ENCODE measurements around the gene MASP1. TPM values are rescaled to one million over a fixed set of nuclear protein-coding genes. Genes with fewer than 3 reads are reported as not detected.

The MASP1 gene
- total and polyA plus RNA-seq, 2 donors (not counting 1 experiment from before 2014, with no cell fraction given), result not detected

DNA sequence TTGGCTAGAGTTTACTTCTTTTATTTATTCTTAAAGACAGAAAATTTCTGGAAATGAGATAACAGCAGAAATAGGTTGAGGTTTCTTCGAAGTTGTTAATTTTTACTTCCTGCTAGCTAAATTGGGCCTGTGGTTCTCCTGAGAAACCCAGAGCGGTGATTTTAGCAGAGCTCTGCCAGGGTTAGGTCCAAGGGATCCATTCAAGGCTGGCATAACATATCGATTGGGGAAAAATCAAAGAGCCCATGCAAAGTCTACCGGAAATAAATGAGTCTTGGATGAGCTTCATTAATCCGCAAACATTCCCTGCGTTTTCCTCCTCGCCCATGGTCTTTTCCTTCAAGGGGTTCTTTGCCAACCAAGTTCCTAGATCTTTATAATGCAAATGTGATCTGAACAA lies 30.8 kb upstream of the MASP1 start:
- Histone ChIP-seq H3K79me2 (ENCODE audit: control insufficient read depth, insufficient read depth, low read length) (no peaks in the 10 kb centered on the region), H3K4me3 (ENCODE audit: control extremely low read depth in 1 of 5, extremely low read depth in 1 of 5, insufficient read depth in 1 of 5, low read depth in 2 of 5, low read length in 4 of 5) (no peak overlapping the region), H3K36me3 (replicated peaks in 1 of 2; ENCODE audit: control extremely low read depth in 1 of 2, control insufficient read depth in 1 of 2, extremely low read depth in 1 of 2, insufficient read depth in 2 of 2, low read length in 1 of 2) (no peaks in the 10 kb centered on the region), H3K4me2 (replicated peaks; ENCODE audit: low read depth, low read length, poor library complexity, severe bottlenecking) (no peak overlapping the region), H2AFZ (ENCODE audit: insufficient read depth, low read depth, low read length, poor library complexity, severe bottlenecking) (no peak overlapping the region), H4K20me1 (ENCODE audit: control insufficient read depth, insufficient read depth, low read length, poor library complexity, severe bottlenecking) (no peaks in the 10 kb centered on the region), H3K27me3 (replicated peaks in 1 of 4; ENCODE audit: control extremely low read depth in 1 of 4, control insufficient read depth in 3 of 4, insufficient read depth in 4 of 4, low read length in 3 of 4) (peaks cover 0 to 44% (median 19%) of the 10 kb centered on the region in 4 experiments), H3K4me1 (ENCODE audit: control insufficient read depth in 2 of 2, insufficient read depth in 2 of 2, low read length in 2 of 2) (peaks cover 6% of the 10 kb centered on the region in 2 donors), H3K27ac (ENCODE audit: low read length in 2 of 2) (no peak overlapping the region), H3K9me3 (ENCODE audit: control extremely low read depth in 1 of 3, control insufficient read depth in 2 of 3, insufficient read depth in 1 of 3, low read length in 2 of 3) (peaks cover 0 to 3% (median 0%) of the 10 kb centered on the region in 3 donors), H3K9ac (ENCODE audit: low read length) (no peak overlapping the region)
- ATAC-seq (ENCODE audit: low read depth) (no peak), DNase-seq (no peak)
- H3K4me3 Mint-ChIP-seq, result no peak overlapping the region
- no peaks in the 10 kb centered on the region for H3K9me3 Mint-ChIP-seq (ENCODE audit: insufficient read depth)
- ChIA-PET POLR2A (no interaction called here), CTCF (interaction anchor here (0.8 to 15.4 kb wide), 7 partner anchors 36 to 1827 kb away, joined by 3 to 479 read pairs (median 3); partner anchors contain the start of gene RTP4)
- intact Hi-C loops (cut with micrococcal nuclease), result no loop called here
- 81% methylated on average over 7 of the region's 7 CpGs for WGBS (ENCODE audit: insufficient coverage)
- peaks cover 38% of the 10 kb centered on the region for H3K27me3 Mint-ChIP-seq
- no peak overlapping the region for H3K27ac Mint-ChIP-seq
- TF ChIP-seq EZH2 (IDR thresholded peaks at IDR 0.05; ENCODE audit: borderline replicate concordance, insufficient read depth, low read depth, low read length, poor library complexity, severe bottlenecking), result no peak
- no peak for TF ChIP-seq CTCF (IDR thresholded peaks at IDR 0.05)
- H3K4me1 Mint-ChIP-seq, result peaks cover 8% of the 10 kb centered on the region

DNA sequence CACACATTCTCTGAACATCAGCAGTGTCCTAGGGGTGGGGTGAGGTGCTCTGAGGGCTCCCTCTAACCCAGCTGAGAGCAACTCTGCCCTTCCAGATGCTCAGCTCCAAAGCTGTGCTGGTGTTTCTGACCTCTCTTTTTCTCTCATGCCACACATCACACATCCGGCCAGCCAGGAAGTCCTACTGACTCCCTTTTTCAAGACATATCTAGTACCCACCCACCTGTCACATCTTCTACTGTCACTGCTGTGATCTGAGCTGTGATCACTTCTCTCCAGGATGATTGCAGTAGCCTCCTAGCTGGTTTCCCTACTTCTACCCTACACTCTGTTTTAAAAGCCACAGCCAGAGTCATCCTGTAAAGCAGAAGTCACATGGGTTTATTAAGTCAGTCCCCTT lies 30.2 kb upstream of the MASP1 start:
- Histone ChIP-seq H3K4me3 (ENCODE audit: control extremely low read depth in 1 of 5, extremely low read depth in 1 of 5, insufficient read depth in 1 of 5, low read depth in 2 of 5, low read length in 4 of 5) (no peak overlapping the region), H2AFZ (ENCODE audit: insufficient read depth, low read depth, low read length, poor library complexity, severe bottlenecking) (no peak overlapping the region), H3K27ac (ENCODE audit: low read length in 2 of 2) (no peak overlapping the region), H4K20me1 (ENCODE audit: control insufficient read depth, insufficient read depth, low read length, poor library complexity, severe bottlenecking) (no peaks in the 10 kb centered on the region), H3K4me2 (replicated peaks; ENCODE audit: low read depth, low read length, poor library complexity, severe bottlenecking) (no peak overlapping the region), H3K79me2 (ENCODE audit: control insufficient read depth, insufficient read depth, low read length) (no peaks in the 10 kb centered on the region), H3K36me3 (replicated peaks in 1 of 2; ENCODE audit: control extremely low read depth in 1 of 2, control insufficient read depth in 1 of 2, extremely low read depth in 1 of 2, insufficient read depth in 2 of 2, low read length in 1 of 2) (no peaks in the 10 kb centered on the region), H3K27me3 (replicated peaks in 1 of 4; ENCODE audit: control extremely low read depth in 1 of 4, control insufficient read depth in 3 of 4, insufficient read depth in 4 of 4, low read length in 3 of 4) (peaks cover 0 to 44% (median 19%) of the 10 kb centered on the region in 4 experiments), H3K4me1 (ENCODE audit: control insufficient read depth in 2 of 2, insufficient read depth in 2 of 2, low read length in 2 of 2) (peaks cover 6% of the 10 kb centered on the region in 2 donors), H3K9ac (ENCODE audit: low read length) (no peak overlapping the region), H3K9me3 (ENCODE audit: control extremely low read depth in 1 of 3, control insufficient read depth in 2 of 3, insufficient read depth in 1 of 3, low read length in 2 of 3) (peaks cover 0 to 3% (median 0%) of the 10 kb centered on the region in 3 donors)
- POLR2A ChIA-PET, result no interaction called here
- CTCF ChIA-PET, result interaction anchor here (1.0 to 15.4 kb wide), 5 partner anchors 36 to 1827 kb away, joined by 3 to 479 read pairs (median 3); no protein-coding TSS in a partner anchor
- DNase-seq (no peak), ATAC-seq (ENCODE audit: low read depth) (no peak)
- intact Hi-C loops (cut with micrococcal nuclease), result no loop called here
- 83% methylated on average over 1 of the region's 1 CpG for whole genome bisulfite sequencing (ENCODE audit: insufficient coverage)
- no peak overlapping the region for H3K4me3 Mint-ChIP-seq
- H3K9me3 Mint-ChIP-seq (ENCODE audit: insufficient read depth), result no peaks in the 10 kb centered on the region
- H3K27me3 Mint-ChIP-seq, result peaks cover 43% of the 10 kb centered on the region
- TF ChIP-seq EZH2 (IDR thresholded peaks at IDR 0.05; ENCODE audit: borderline replicate concordance, insufficient read depth, low read depth, low read length, poor library complexity, severe bottlenecking) (no peak), CTCF (IDR thresholded peaks at IDR 0.05) (no peak)
- H3K27ac Mint-ChIP-seq, result no peak overlapping the region
- H3K4me1 Mint-ChIP-seq, result peaks cover 8% of the 10 kb centered on the region

Data from B cell (primary cell).